ENCODE measurements around the gene RGS16.

- TF ChIP-seq CTCF (IDR thresholded peaks at IDR 0.05) (no peak), POLR2A (IDR thresholded peaks at IDR 0.05) (no peak), POLR2AphosphoS5 (IDR thresholded peaks at IDR 0.05) (no peak)
Observed at GRCh38 chr1:182565537-182565936, 38.7 kb downstream of the RGS16 start.

Data from prostate gland (tissue), 2 donors.